NCI-H2107 treated with DMSO at 0.1 percent for 48 hours (cell line): Measurements from ENCODE around the gene LPIN3.

Source experiments
- DNase-seq: peaks from one replicate; lab custom pipeline; 2025; ENCODE audit not compliant: unreplicated experiment; lab: John Stamatoyannopoulos, UW

LPIN3 gene

DNA sequence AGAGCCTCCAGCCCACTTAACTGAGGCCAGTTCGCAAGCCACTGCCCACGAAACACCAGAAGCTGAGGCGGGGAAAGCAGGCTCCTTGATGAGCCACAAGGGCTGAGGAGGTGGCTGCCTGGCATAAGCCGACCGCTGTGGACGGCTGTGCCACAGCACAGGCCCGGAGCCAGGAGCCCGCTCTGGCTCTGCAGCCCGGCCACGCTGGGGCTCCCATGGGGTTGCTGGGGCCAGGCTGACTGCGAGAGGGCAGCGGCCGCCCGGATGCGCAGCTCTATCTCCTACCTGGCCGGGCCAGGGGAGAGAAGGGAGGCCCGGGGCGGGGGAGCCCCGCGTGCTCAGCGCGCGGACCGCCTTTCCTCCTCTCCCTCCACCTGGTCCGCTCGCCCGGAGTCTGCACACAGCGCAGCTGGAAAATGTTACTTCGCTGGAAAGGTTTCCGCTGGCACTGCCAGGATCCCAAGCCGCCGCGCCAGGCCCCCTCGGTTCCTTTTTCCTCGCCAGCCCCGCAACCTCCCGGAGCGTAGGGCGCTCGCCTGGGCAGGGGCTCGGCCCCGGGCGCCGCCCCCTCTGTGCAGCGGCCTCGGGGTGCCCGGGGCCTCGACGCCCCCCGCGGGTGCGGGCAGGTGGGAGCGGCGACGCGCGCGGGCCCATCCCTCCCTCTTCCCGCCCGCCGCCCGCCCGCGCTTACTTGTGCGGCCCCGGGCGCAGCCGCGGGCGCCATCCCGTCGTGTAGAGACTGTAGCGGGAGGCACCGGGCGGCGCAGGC is 25.3 kb downstream of the LPIN3 start:
- no peak for DNase-seq

GRCh38 chr20:41366546-41367392 is 26.1 kb downstream of the LPIN3 start, which contains the start of gene EMILIN3:
Gene EMILIN3, minus strand, starts transcription at chr20:41366818. Its CDS starts 184 bp downstream, at chr20:41366634.
- no peak for DNase-seq

DNA sequence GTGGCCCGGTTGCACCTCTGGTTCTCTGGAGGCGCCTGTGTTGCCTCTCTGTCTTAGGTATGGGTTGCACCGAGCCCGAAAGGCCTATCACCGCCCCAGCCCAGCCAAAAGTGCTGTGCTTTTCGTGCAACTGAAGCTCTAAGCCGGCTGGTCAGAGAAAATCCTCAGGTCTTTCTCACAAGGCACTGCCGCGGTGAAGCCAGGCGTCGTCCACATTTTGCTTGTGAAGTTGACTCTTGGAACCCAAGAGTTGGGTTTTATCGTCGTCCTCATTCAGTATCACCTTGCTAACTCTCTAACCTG is 26.7 kb downstream of the LPIN3 start:
- no peak for DNase-seq

DNA sequence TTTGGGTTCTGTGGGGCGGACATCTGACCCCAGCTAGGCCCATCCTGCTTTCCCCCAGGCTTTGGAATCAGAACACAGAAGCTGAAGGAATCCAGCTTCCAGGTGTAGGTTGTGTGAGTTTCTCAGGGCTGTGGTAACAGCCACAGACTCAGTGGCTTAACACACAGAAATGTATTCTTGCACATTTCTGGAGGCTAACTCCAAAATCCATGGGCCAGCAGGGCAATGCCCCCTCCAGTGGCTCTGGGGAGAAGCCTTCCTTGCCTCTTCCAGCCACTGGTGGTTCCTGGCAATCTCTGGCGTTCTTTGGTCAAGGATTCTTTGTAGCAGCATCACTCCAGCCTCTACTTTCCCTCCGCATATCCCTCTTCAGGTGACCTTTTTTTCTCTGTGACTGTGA is 27.3 kb downstream of the LPIN3 start:
- no peak for DNase-seq

- no peak for DNase-seq
Observed at GRCh38 chr20:41369673-41370072, 29.1 kb downstream of the LPIN3 start.

DNA sequence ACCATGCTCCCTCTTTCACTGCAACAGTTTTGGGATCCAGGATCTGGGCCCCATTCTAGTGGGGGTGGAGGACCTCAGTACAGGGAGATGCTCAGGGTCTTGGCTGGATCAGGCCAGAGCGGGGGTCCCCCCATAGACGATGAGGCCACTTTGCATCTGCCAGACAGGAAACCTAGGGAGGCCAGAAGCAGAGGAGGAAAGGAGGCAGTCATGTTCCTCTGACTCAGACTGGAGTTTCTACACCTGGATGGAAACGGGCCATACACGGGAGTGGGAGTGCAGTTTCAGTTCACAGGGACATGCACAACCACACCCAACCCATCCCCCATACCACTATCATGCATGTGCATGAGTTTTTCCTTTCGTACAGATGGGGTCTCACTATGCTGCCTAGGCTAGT is 29.6 kb downstream of the LPIN3 start:
- DNase-seq = no peak

GRCh38 chr20:41371371-41371770 is 30.8 kb downstream of the LPIN3 start:
- no peak for DNase-seq

GRCh38 chr20:41373251-41373783 is 32.7 kb downstream of the LPIN3 start:
- DNase-seq = no peak

DNA sequence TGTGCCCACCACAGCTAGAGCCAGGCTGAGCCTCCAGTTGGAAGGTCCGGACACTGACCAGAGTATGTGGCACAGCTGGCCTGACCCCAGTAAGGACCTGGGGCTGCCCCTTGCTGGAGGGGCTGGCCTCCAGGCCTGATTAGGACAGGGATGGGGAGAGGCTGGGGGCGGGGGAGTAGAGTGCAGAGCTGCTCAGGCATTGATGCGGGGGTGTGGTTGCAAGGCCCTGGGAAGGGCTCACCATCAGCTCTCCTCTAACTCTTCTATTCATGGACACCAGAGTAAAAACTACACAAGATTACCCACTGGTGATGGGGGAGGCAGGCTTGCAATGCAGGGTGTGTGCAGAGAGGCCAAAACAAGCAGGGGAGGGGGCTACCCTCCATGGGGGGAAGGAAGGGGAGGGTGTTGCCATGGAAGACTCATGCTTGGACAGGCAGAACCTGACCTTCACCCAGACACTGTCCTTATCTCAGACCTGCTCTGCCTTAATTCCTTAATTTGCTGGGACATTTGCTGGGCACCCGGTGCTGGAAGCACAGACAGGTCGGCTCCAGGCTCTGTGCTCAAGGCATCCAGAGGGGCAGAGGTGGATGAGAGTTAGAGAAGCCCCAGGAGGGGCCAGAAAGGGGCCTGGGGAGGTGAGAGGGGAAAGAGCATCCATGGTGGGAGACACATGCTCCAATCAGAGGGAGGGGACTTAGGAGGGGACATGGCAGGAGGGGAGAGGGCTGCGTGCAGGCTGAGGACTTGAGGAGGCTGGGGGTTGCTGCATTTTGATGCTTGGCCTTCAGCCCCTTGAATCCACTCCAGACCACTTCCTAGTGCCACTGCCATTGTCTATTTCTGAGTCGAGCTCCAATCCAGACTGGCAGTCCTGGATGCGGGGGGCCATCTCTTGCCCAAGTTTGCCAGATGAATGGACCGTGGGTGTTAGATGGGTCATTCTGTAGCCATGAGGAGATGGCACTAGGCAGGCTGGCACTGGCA is 33.6 kb downstream of the LPIN3 start:
- DNase-seq = no peak

- DNase-seq = no peak
Observed at GRCh38 chr20:41375846-41376245, 35.2 kb downstream of the LPIN3 start.

- no peak for DNase-seq
Observed at GRCh38 chr20:41376349-41376748, 35.7 kb downstream of the LPIN3 start.

DNA sequence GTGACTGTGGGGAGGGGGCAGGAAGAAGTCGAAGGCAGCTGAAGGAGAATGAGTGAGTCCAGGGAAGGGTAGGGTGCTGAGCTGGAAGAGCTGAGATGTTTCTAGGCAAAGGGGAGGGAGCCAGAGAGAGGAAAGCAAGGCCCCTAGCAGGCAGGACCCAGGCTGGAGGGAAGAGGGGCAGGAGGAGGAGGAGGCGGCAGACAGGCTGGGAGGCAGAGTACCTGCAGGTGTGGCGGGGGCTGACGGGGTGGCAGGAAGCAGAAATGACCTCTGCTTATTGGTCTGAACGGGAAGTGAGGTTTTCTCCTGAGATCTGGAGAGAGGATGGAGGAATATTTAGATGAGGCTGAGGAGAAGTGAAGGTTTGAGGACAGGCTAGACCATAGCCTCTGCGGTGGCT is 36.7 kb downstream of the LPIN3 start:
- DNase-seq = no peak

DNA sequence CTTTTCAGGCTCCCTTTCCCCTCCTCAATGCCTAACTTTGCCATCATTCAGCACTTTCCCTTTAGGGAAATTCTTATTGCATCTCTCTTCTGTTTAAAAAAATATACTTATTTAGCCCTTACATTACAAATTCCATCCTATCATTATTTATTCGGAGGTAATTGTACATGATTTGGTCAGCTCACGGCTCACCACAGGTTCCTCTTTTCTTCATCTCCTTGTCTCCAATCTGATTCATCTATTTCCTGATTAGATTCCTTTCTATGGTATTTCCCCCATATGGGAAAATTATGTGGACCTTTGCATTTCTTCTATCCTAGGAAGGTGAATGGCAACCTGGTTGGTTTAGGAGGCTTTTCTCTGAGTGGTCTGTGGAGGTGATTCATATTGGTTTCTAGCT is 38.9 kb downstream of the LPIN3 start:
- no peak for DNase-seq

DNA sequence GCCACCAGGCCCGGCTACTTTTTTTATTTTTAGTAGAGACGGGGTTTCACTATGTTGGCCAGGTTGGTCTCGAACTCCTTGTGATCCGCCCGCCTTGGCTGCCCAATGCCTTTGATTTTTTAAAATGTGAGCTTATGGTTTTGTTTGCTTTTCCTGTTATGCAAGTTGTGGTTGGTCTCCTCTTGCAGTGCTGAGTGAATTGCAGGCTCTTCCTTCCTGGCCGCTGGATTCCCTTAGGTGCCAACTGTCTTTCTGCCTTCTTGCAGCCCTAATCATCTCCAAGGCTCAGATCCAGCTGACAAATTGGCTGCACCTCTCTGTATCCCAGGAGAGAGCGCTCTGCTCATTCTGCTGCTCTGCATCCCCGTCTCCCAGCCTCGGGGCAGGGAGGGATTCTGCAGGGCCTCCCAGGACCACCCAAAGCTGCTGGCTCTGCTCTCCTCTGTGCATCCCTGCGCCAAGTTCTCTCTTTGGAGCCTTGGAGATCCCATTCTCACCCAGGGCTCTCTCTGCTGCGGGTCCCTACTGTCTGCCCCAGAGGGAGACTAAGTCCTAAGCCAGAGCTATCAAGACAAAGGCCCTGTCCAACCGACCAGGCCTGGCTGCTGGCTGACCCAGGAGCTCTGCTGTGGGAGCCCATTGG is 40.1 kb downstream of the LPIN3 start:
- no peak for DNase-seq

DNA sequence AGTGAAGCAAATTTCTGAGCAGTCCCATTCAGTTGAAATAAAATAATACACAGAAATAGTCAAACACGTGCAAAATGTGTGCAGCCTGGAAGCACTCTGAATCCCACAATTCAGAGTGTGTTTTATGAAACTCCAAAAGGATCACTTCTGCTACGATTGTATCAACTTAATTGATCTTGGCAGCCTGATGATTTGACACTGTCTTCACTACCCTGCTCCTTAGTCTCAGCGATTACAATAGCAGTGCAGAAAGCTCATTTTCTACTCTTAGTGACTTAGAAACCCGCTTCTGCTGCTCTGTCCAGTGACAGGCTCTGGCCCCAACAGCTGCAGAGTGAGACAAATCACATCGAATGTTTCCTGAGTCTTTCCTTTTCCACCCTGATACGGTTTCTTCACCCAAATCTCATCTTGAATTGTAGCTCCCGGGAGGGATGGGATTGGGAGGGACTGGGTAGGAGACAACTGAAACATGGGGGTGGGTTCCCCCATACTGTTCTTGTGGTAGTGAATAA is 42.2 kb downstream of the LPIN3 start:
- DNase-seq = no peak

DNA sequence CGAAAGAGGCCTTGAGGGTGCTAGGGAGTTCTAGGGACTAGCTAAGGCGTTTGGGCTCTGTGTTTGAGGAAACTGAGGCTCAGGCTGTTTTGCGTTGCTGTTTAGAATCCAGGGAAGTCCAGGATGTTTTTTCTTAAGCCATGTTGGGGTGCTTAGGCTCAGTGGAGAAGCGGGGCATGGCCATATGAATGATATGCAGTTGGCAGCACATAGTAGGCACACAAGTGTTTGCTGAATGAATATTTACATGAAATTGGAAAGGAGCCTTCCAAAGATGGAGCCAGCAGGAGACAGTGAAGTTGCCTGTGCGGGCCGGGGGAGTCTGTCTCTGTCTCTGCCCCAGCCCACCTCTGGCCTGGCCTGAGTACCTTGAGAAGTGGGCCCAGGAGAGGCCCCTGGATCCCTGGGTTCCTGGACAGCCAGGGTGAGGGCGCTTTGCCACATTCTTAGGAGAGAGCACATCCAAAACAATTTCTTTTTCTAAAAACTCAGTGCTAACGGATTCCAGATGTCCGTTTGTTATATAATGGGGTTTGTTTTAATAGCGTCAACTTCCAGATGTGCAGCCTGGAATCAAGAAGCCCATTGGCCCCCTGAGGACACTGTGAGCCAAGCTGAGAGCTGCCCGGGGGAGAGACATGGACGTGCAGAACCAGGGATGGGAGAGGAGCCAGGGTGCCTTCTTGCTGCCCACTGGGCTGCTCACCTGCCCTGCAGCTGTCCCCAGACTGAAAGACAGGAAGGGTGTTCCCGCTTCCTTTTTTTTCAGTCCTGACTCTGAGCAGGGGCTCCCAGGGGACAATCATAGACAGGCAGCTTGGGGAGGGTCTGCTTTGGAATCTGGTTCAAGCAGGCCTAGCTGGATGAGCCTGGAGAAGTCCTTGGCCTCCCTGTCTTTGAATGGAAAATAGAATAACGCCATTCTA is 46.1 kb downstream of the LPIN3 start:
- DNase-seq = no peak

GRCh38 chr20:41387444-41387851 is 46.8 kb downstream of the LPIN3 start:
- DNase-seq = no peak

DNA sequence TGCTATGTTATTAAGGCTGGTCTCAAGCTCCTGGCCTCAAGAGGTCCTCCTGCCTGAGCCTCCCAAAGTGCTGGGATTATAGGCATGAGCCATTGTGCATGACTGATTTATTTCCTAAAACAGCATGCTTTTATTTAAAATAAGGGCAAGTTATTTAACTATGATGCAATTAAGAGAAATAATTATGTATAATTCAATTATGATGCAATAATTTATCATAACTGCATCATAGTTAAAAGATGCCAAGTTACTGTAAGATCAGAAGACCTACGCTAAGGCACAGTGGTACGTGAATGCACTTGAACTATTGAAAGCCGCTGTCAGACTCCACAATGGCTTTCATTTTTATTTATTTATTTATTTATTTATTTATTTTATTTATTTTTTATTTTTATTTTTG is 50.3 kb downstream of the LPIN3 start:
- DNase-seq = no peak

- no peak for DNase-seq
Observed at GRCh38 chr20:41391587-41392001, 51.0 kb downstream of the LPIN3 start.
